Fibroblast of skin of right biceps (primary cell): ENCODE measurements around the gene EMP2.
"Not testable (repeated sequence)": the region's sequence is repeated elsewhere in the genome, so short reads cannot be mapped to it uniquely, and the experiment has no call there.

Source experiments
- DNase-seq: peaks from one replicate; pipeline ENCODE4 v3.0.0-alpha.2; 2013

Gene EMP2

GRCh38 chr16:10519929-10520868 lies 60.2 kb downstream of the EMP2 start:
- no peak for DNase-seq

GRCh38 chr16:10519297-10519696 lies 61.1 kb downstream of the EMP2 start:
- no peak for DNase-seq

GRCh38 chr16:10518479-10519041 lies 61.8 kb downstream of the EMP2 start:
- no peak for DNase-seq

GRCh38 chr16:10517868-10518267 lies 62.5 kb downstream of the EMP2 start:
- DNase-seq: no peak

GRCh38 chr16:10514369-10515055 lies 65.9 kb downstream of the EMP2 start:
- peak; percentile 61 for DNase-seq

- DNase-seq: no peak
Observed at GRCh38 chr16:10511829-10512228, 68.6 kb downstream of the EMP2 start.

- no peak for DNase-seq
Observed at GRCh38 chr16:10510279-10510678, 70.1 kb downstream of the EMP2 start.

GRCh38 chr16:10509534-10510025 lies 70.8 kb downstream of the EMP2 start:
- DNase-seq: peak; percentile 70

- not testable (repeated sequence) for DNase-seq
Observed at GRCh38 chr16:10505286-10505685, 75.1 kb downstream of the EMP2 start.

- DNase-seq: no peak
Observed at GRCh38 chr16:10504404-10504885, 76.0 kb downstream of the EMP2 start.

GRCh38 chr16:10502776-10503175 lies 77.6 kb downstream of the EMP2 start:
- DNase-seq: no peak

- no peak for DNase-seq
Observed at GRCh38 chr16:10501016-10501607, 79.3 kb downstream of the EMP2 start.

- DNase-seq: no peak
Observed at GRCh38 chr16:10500582-10500981, 79.8 kb downstream of the EMP2 start.

GRCh38 chr16:10497132-10498101 lies 83.0 kb downstream of the EMP2 start:
- DNase-seq: no peak

GRCh38 chr16:10495031-10495345 lies 85.4 kb downstream of the EMP2 start:
- DNase-seq: no peak

- DNase-seq: no peak
Observed at GRCh38 chr16:10494343-10495030, 85.9 kb downstream of the EMP2 start.

- DNase-seq: no peak
Observed at GRCh38 chr16:10493276-10493675, 87.1 kb downstream of the EMP2 start.

GRCh38 chr16:10490141-10490540 lies 90.3 kb downstream of the EMP2 start:
- DNase-seq: peak; percentile 34

GRCh38 chr16:10485698-10486382 lies 94.6 kb downstream of the EMP2 start:
- DNase-seq: no peak

- DNase-seq: no peak
Observed at GRCh38 chr16:10485159-10485558, 95.2 kb downstream of the EMP2 start.

GRCh38 chr16:10480151-10480550 lies 100.2 kb downstream of the EMP2 start:
- DNase-seq: no peak
